GM23338 (cell line): ENCODE data around the gene KAT8. TPM values are rescaled to one million over a fixed set of nuclear protein-coding genes. Genes with fewer than 3 reads are reported as not detected.

Experiments
- ATAC-seq: fragments of 200-7000 bp; cut with Tn5 transposase; 3 replicates; pipeline ENCODE4 v1.9.1; 2020
- DNase-seq: peaks from one replicate; pipeline ENCODE4 v3.0.0-alpha.2; 2015; ENCODE audit warnings: low spot score
- H2AFZ ChIP-seq: fragments of 200-600 bp; sonication (generic); 2 replicates; pipeline ENCODE4 v1.8.0; 2016; ENCODE audit warnings: antibody characterized with exemption, mild to moderate bottlenecking, moderate library complexity
- H3F3A ChIP-seq: fragments of 200-600 bp; sonication (generic); replicated peaks from 2 replicates; pipeline ENCODE4 v1.8.0; 2017; ENCODE audit warnings: antibody characterized with exemption, mixed run types, low read depth
- H3K27ac ChIP-seq: fragments of 200-600 bp; sonication (generic); 2 replicates; pipeline ENCODE4 v1.6.1; 2016; ENCODE audit warnings: low read depth
- H3K27me3 ChIP-seq: fragments of 200-600 bp; sonication (generic); 2 replicates; pipeline ENCODE4 v1.8.0; 2016; ENCODE audit warnings: mild to moderate bottlenecking, mixed run types, moderate library complexity; ENCODE audit not compliant: insufficient read depth
- H3K36me3 ChIP-seq: fragments of 200-600 bp; sonication (generic); 2 replicates; pipeline ENCODE4 v1.8.0; 2016; ENCODE audit warnings: mild to moderate bottlenecking; ENCODE audit not compliant: insufficient read depth
- H3K4me1 ChIP-seq: fragments of 200-600 bp; sonication (generic); 2 replicates; pipeline ENCODE4 v1.8.0; 2016; ENCODE audit warnings: mild to moderate bottlenecking, moderate library complexity; ENCODE audit not compliant: insufficient read depth
- H3K4me2 ChIP-seq: fragments of 200-600 bp; sonication (generic); 2 replicates; pipeline ENCODE4 v1.7.1; 2017; ENCODE audit warnings: mixed run types
- H3K4me3 ChIP-seq: fragments of 200-600 bp; sonication (generic); 2 replicates; pipeline ENCODE4 v1.6.1; 2016; ENCODE audit warnings: mixed run types
- H3K79me2 ChIP-seq: fragments of 200-600 bp; sonication (generic); replicated peaks from 2 replicates; pipeline ENCODE4 v1.8.0; 2017; ENCODE audit warnings: mild to moderate bottlenecking; ENCODE audit not compliant: insufficient read depth
- H3K9me2 ChIP-seq: fragments of 200-600 bp; sonication (generic); 2 replicates; pipeline ENCODE4 v1.8.0; 2017; ENCODE audit not compliant: insufficient read depth
- H4K20me1 ChIP-seq: fragments of 200-600 bp; sonication (generic); replicated peaks from 2 replicates; pipeline ENCODE4 v1.8.0; 2017; ENCODE audit warnings: mild to moderate bottlenecking; ENCODE audit not compliant: insufficient read depth
- H3K27ac Mint-ChIP-seq: 2 replicates; pipeline ENCODE4 v1.8.0; 2020; ENCODE audit warnings: inconsistent platforms, mild to moderate bottlenecking, moderate library complexity, mixed read lengths
- H3K27me3 Mint-ChIP-seq: 3 replicates; pipeline ENCODE4 v1.8.0; 2022; ENCODE audit warnings: low read depth, mild to moderate bottlenecking, moderate library complexity, mixed read lengths, inconsistent platforms; ENCODE audit not compliant: insufficient read depth, poor library complexity
- H3K36me3 Mint-ChIP-seq: 3 replicates; pipeline ENCODE4 v1.8.0; 2021; ENCODE audit warnings: low read depth, mild to moderate bottlenecking, inconsistent platforms, moderate library complexity, mixed read lengths
- H3K4me1 Mint-ChIP-seq: 3 replicates; pipeline ENCODE4 v1.8.0; 2020; ENCODE audit warnings: mild to moderate bottlenecking, inconsistent platforms, mixed read lengths
- H3K4me3 Mint-ChIP-seq: 3 replicates; pipeline ENCODE4 v1.8.0; 2021; ENCODE audit warnings: moderate library complexity, mild to moderate bottlenecking, inconsistent platforms, mixed read lengths
- H3K9me3 Mint-ChIP-seq: 3 replicates; pipeline ENCODE4 v1.8.0; 2020; ENCODE audit warnings: moderate library complexity, mild to moderate bottlenecking, inconsistent platforms, mixed read lengths
- CREB1 ChIP-seq: fragments of 250-450 bp; sonication (Bioruptor Pico); IDR thresholded peaks from 2 replicates; pipeline ENCODE4 v1.5.0; 2020; ENCODE audit warnings: low read depth, mild to moderate bottlenecking, moderate library complexity
- CTCF ChIP-seq, 2 experiments: fragments of 200-600 bp in 1 of 2; sonication (generic) in 1 of 2; conservative IDR thresholded peaks; 2 replicates each; pipeline versions ENCODE4 v1.5.1 to v1.6.1; 2016 to 2017; ENCODE audit warnings: antibody characterized with exemption in 2 of 2, low read depth in 2 of 2, mild to moderate bottlenecking in 2 of 2, moderate library complexity in 1 of 2
- ETS1 ChIP-seq: IDR thresholded peaks from 2 replicates; pipeline ENCODE4 v1.6.1; 2016; ENCODE audit warnings: antibody characterized with exemption
- EZH2 ChIP-seq: fragments of 200-600 bp; sonication (generic); IDR thresholded peaks from one replicate; pipeline ENCODE4 v1.8.0; 2017; ENCODE audit warnings: antibody characterized with exemption, mild to moderate bottlenecking, low read depth; ENCODE audit not compliant: unreplicated experiment
- EZH2phosphoT487 ChIP-seq: fragments of 200-600 bp; sonication (generic); IDR thresholded peaks from one replicate; pipeline ENCODE4 v1.8.1; 2018; ENCODE audit warnings: antibody characterized with exemption; ENCODE audit not compliant: unreplicated experiment
- JUNB ChIP-seq: IDR thresholded peaks from one replicate; pipeline ENCODE4 v1.6.1; 2016; ENCODE audit warnings: antibody characterized with exemption; ENCODE audit not compliant: unreplicated experiment
- POLR2AphosphoS5 ChIP-seq: IDR thresholded peaks from 2 replicates; pipeline ENCODE4 v1.6.1; 2016; ENCODE audit warnings: antibody characterized with exemption, low read depth
- STAT1 ChIP-seq: IDR thresholded peaks from one replicate; pipeline ENCODE4 v1.6.1; 2016; ENCODE audit warnings: antibody characterized with exemption; ENCODE audit not compliant: unreplicated experiment
- ZNF462 ChIP-seq: fragments of 250-450 bp; sonication (Bioruptor Pico); IDR thresholded peaks from 2 replicates; pipeline ENCODE4 v1.5.0; 2020; ENCODE audit warnings: mild to moderate bottlenecking, moderate library complexity
- polyA plus RNA-seq: library from polyadenylated mRNA; unstranded; fragments of >200 nt; fragmentation: Nextera tagmentation; extraction: Ambion mirVana; gene quantifications from 2 replicates; pipeline ENCODE4 v1.2.1, GENCODE V29; 2016
- total RNA-seq: library from RNA; depleted of rRNA; stranded (reverse); fragments of >200 nt; shearing (Covaris generic); gene quantifications from 2 replicates; pipeline ENCODE4 v1.2.3, GENCODE V29; 2014

KAT8 gene
- total and polyA plus RNA-seq, 2 experiments from 2014 or later, result 47.6 to 85.4 TPM

- H3K27ac ChIP-seq, result no peak overlapping the region
- TF ChIP-seq CTCF (conservative IDR thresholded peaks at IDR 0.05; ENCODE audit: low read depth in 2 of 2), result no peak
- TF ChIP-seq JUNB, result no peak
- no peak for TF ChIP-seq POLR2AphosphoS5
- no peak overlapping the region for H3K4me2 ChIP-seq
- peaks cover 9% of the 10 kb centered on the region for H3K79me2 ChIP-seq
- H3K27ac Mint-ChIP-seq, result no peak overlapping the region
- 0 out of 2 replicates have a peak, but pooled peaks cover 3% of the 10 kb centered on the region for H3K4me1 ChIP-seq
- peaks cover 27% of the 10 kb centered on the region for H3K36me3 Mint-ChIP-seq
- H3F3A ChIP-seq, result no peaks in the 10 kb centered on the region
- peaks cover 5% of the 10 kb centered on the region; the same call in 1 of the 3 replicates for H3K4me1 Mint-ChIP-seq
- H4K20me1 ChIP-seq, result no peaks in the 10 kb centered on the region; the same call in 1 of the 2 replicates
- H3K9me3 Mint-ChIP-seq, result no peaks in the 10 kb centered on the region
- no peak for DNase-seq
- no peak for ATAC-seq
- no peak overlapping the region for H3K4me3 Mint-ChIP-seq
- H3K4me3 ChIP-seq, result no peak overlapping the region
- H2AFZ ChIP-seq, result no peak overlapping the region
- no peaks in the 10 kb centered on the region for H3K9me2 ChIP-seq
- no peaks in the 10 kb centered on the region for H3K27me3 ChIP-seq
- peaks cover 15% of the 10 kb centered on the region for H3K27me3 Mint-ChIP-seq
- no peaks in the 10 kb centered on the region for H3K36me3 ChIP-seq
Measured at GRCh38 chr16:31087971-31088370, 29.5 kb upstream of the KAT8 start.

- DNase-seq (no peak), ATAC-seq (no peak)
- H3K36me3 Mint-ChIP-seq, result peaks cover 24% of the 10 kb centered on the region
- no peaks in the 10 kb centered on the region for H3K9me2 ChIP-seq
- H3K4me2 ChIP-seq, result no peak within 1 kb of the TSS
- peaks cover 5% of the 10 kb centered on the region; the same call in 1 of the 3 replicates for H3K4me1 Mint-ChIP-seq
- H3K27me3 ChIP-seq, result no peaks in the 10 kb centered on the region
- no peaks in the 10 kb centered on the region for H4K20me1 ChIP-seq
- H3K79me2 ChIP-seq, result peaks cover 13% of the 10 kb centered on the region
- H3K27ac Mint-ChIP-seq, result no peak within 1 kb of the TSS
- H3K27ac ChIP-seq, result no peak within 1 kb of the TSS
- H3K36me3 ChIP-seq, result no peaks in the 10 kb centered on the region
- peaks cover 7% of the 10 kb centered on the region; the same call in 1 of the 2 replicates for H3K4me1 ChIP-seq
- no peak within 1 kb of the TSS for H3K4me3 ChIP-seq
- no peaks in the 10 kb centered on the region for H3F3A ChIP-seq
- no peak within 1 kb of the TSS; the same call in 2 of the 3 replicates for H3K4me3 Mint-ChIP-seq
- H2AFZ ChIP-seq, result no peak within 1 kb of the TSS
- H3K9me3 Mint-ChIP-seq, result no peaks in the 10 kb centered on the region
- peaks cover 15% of the 10 kb centered on the region for H3K27me3 Mint-ChIP-seq
- TF ChIP-seq CTCF (conservative IDR thresholded peaks at IDR 0.05; ENCODE audit: low read depth in 2 of 2) (no peak), ETS1 (no peak), CREB1 (CRISPR knock-in tag) (no peak), ZNF462 (CRISPR knock-in tag) (no peak), EZH2 (no peak), POLR2AphosphoS5 (no peak), EZH2phosphoT487 (no peak), STAT1 (no peak)
Measured at GRCh38 chr16:31088459-31089183, 28.8 kb upstream of the KAT8 start, which contains the start of gene PRSS53. Gene PRSS53, minus strand, starts transcription at chr16:31088943. Its CDS starts 134 bp downstream, at chr16:31088809.
